Frontal cortex (tissue), 4 donors: ENCODE measurements around the gene KCNJ8. TPM values are rescaled to one million over a fixed set of nuclear protein-coding genes. Genes with fewer than 3 reads are reported as not detected.
"Not testable (repeated sequence)": the region's sequence is repeated elsewhere in the genome, so short reads cannot be mapped to it uniquely, and the experiment has no call there.

Source experiments
- DNase-seq, 2 donors: peaks; one replicate each; pipeline ENCODE4 v3.0.0; 2012; ENCODE audit warnings: low spot score in 2 of 2
- FAIRE-seq: peaks from 2 replicates; lab custom pipeline; 2012; peaks lifted over from hg19 to GRCh38; lab: Jason Lieb, UNC
- total RNA-seq: library from RNA; depleted of rRNA; stranded (reverse); fragments of >200 nt; gene quantifications from one replicate; pipeline ENCODE4 v1.2.3, GENCODE V29; 2014
- donor health status: control.
- donor health status: control.
- donor health status: control.

The KCNJ8 gene
- 6.5 TPM for total RNA-seq

GRCh38 chr12:21774358-21775132 lies at the start of gene KCNJ8:
Gene KCNJ8 (minus strand): TSS chr12:21774706. CDS start chr12:21773616, 1,090 bp downstream.
- FAIRE-seq (no peak), DNase-seq (peak; percentile 26 to 46)

GRCh38 chr12:21823581-21823980 lies 49.1 kb upstream of the KCNJ8 start:
- DNase-seq (no peak), FAIRE-seq (no peak)

- DNase-seq (no peak), FAIRE-seq (no peak)
Measured at GRCh38 chr12:21819678-21820077, 45.2 kb upstream of the KCNJ8 start.

GRCh38 chr12:21819236-21819635 lies 44.7 kb upstream of the KCNJ8 start:
- FAIRE-seq (no peak), DNase-seq (no peak)

- DNase-seq, result no peak
- FAIRE-seq, result no peak
Measured at GRCh38 chr12:21818627-21819026, 44.1 kb upstream of the KCNJ8 start.

GRCh38 chr12:21815306-21816062 lies 41.0 kb upstream of the KCNJ8 start:
- no peak for FAIRE-seq

GRCh38 chr12:21814814-21815213 lies 40.3 kb upstream of the KCNJ8 start:
- FAIRE-seq, result no peak

More at GRCh38 chr12:21815306-21816062, 41.0 kb upstream of the KCNJ8 start:
- no peak for DNase-seq

GRCh38 chr12:21814327-21814726 lies 39.8 kb upstream of the KCNJ8 start:
- FAIRE-seq, result no peak
- DNase-seq, result no peak

More at GRCh38 chr12:21814814-21815213, 40.3 kb upstream of the KCNJ8 start:
- no peak for DNase-seq

- no peak for FAIRE-seq
Measured at GRCh38 chr12:21813751-21814150, 39.2 kb upstream of the KCNJ8 start.

GRCh38 chr12:21813125-21813524 lies 38.6 kb upstream of the KCNJ8 start:
- no peak for DNase-seq
- FAIRE-seq, result no peak

More at GRCh38 chr12:21813751-21814150, 39.2 kb upstream of the KCNJ8 start:
- DNase-seq, result no peak

GRCh38 chr12:21812340-21812739 lies 37.8 kb upstream of the KCNJ8 start:
- FAIRE-seq, result not testable (repeated sequence)

GRCh38 chr12:21809100-21809499 lies 34.6 kb upstream of the KCNJ8 start:
- FAIRE-seq (no peak), DNase-seq (no peak)

More at GRCh38 chr12:21812340-21812739, 37.8 kb upstream of the KCNJ8 start:
- DNase-seq, result not testable (repeated sequence)

GRCh38 chr12:21806255-21806654 lies 31.7 kb upstream of the KCNJ8 start:
- DNase-seq (no peak), FAIRE-seq (no peak)

GRCh38 chr12:21801522-21802288 lies 27.2 kb upstream of the KCNJ8 start:
- DNase-seq, result no peak
- FAIRE-seq, result no peak

- FAIRE-seq (no peak), DNase-seq (no peak)
Measured at GRCh38 chr12:21800011-21800410, 25.5 kb upstream of the KCNJ8 start.

- FAIRE-seq (peak; percentile 47), DNase-seq (no peak)
Measured at GRCh38 chr12:21797539-21797938, 23.0 kb upstream of the KCNJ8 start.

GRCh38 chr12:21795648-21796328 lies 21.3 kb upstream of the KCNJ8 start:
- no peak for FAIRE-seq
- no peak for DNase-seq

GRCh38 chr12:21794807-21795595 lies 20.5 kb upstream of the KCNJ8 start:
- DNase-seq, FAIRE-seq: not testable (repeated sequence)

- FAIRE-seq, DNase-seq: not testable (repeated sequence)
Measured at GRCh38 chr12:21789687-21790086, 15.2 kb upstream of the KCNJ8 start.
